Measurements from ENCODE around the gene PNMA3.
"Not testable (repeated sequence)": the region's sequence is repeated elsewhere in the genome, so short reads cannot be mapped to it uniquely, and the experiment has no call there.

Gene PNMA3

DNA sequence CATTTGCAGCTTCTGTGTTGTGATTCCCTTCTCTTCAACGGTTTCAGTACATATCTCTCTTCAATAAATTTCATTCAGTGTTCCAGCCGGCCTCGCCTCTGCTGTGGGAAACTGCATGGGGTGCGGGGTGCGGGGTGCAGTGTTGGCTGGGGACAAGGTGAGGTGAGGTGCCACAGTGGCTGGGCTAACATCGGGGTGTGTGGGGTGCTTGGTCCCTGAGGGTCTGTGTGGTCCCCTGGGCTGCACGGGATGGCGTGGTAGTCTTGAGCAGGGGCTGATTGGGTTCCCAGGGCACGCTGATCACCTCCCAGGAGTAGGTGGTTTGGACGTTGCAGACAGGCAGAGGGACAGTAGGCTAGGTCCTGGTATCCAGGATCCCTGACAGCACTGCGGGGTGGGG lies 18.7 kb downstream of the PNMA3 start:
- H3K4me3 ChIP-seq = no peak overlapping the region
- no peak for DNase-seq (ENCODE audit: low spot score)
- H3K27ac ChIP-seq = no peak overlapping the region
- TF ChIP-seq CTCF (IDR thresholded peaks at IDR 0.05) = no peak

DNA sequence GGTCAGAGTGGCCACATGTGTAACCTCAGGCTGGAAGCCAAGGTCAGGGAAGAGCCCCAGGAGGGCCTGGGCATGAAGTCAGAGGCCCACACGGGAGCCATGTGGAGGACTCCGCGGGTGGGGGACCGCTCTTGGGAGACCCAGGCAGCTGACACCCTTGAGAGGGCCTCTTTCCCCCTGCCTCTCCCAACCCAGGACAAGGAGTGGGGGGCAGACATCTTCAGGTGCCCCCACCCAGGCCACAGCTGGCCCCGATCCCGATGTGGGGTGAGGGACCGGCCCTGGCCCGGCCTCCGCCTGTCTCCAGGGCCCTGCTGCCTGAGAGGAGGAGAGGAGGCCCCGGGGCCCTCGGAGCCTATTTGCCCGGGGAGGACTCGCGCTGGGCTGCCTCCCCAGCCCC lies 19.1 kb downstream of the PNMA3 start:
- no peak for TF ChIP-seq CTCF (IDR thresholded peaks at IDR 0.05)
- DNase-seq (ENCODE audit: low spot score) = no peak

DNA sequence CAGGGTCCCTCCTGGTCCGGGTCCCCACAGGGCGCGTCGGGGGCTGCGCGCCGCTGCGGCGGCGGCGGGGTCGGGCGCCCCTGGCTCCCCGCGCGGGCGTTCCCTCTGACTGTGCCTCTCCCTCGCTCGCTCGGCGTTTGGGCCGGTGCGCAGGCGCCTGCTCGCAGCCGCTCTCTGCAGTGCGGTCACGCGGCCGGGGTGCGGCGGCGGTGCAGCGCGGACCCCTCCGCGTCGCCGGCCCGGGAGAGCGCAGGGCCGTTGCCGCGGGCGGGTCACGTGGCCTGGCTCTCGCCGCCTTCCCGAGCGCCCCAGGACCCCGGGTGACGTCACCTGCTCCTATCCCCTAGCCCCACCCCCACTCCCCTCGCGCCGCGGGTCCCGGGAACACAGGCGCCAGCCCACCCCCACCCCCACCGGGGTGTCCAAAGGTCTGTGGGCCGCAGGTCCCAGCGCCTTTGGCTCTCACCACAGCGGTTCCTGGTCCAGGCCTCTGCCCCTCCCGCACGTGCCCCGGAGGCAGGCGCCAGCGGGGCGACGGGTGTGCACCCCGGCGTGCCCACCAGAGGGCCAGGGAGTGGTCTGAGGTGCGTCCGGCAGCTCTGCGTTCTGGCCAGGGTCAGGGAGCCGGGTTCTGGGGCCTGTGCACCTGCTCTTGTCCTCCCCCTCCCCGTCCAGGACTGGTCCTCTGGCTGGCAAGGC lies 21.3 kb downstream of the PNMA3 start:
- DNase-seq (ENCODE audit: low spot score) = not testable (repeated sequence)

More for the DNA sequence above, 19.1 kb downstream of the PNMA3 start:
- Histone ChIP-seq H3K4me3 (no peak overlapping the region), H3K27ac (no peak overlapping the region)

GRCh38 chrX:153083238-153083923 lies 27.1 kb downstream of the PNMA3 start:
- not testable (repeated sequence) for H3K4me3 ChIP-seq; H3K27ac ChIP-seq; DNase-seq (ENCODE audit: low spot score)

More for the DNA sequence above, 21.3 kb downstream of the PNMA3 start:
- H3K4me3 ChIP-seq, H3K27ac ChIP-seq: not testable (repeated sequence)

DNA sequence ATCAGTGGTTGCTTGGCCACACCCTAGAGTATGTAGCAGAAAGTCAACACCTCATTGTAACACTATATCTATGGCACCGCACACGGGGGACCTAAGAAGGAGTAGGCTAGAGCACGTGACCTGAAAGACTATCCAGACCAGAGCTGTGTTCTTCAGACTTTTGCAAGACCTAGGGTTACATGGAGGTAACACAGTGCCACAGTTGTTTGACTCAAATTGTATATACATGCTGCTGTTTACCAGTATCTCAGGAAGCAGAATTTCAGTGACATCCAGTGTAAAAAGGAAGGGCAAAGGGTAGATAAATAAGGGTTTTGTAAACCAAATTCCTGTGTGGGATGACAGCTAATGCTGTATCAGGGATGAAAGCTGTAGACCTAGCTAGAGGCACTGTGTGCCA lies 46.1 kb downstream of the PNMA3 start:
- Histone ChIP-seq H3K27ac (no peak overlapping the region), H3K4me3 (no peak overlapping the region)
- no peak for TF ChIP-seq CTCF (IDR thresholded peaks at IDR 0.05)
- DNase-seq (ENCODE audit: low spot score) = no peak

DNA sequence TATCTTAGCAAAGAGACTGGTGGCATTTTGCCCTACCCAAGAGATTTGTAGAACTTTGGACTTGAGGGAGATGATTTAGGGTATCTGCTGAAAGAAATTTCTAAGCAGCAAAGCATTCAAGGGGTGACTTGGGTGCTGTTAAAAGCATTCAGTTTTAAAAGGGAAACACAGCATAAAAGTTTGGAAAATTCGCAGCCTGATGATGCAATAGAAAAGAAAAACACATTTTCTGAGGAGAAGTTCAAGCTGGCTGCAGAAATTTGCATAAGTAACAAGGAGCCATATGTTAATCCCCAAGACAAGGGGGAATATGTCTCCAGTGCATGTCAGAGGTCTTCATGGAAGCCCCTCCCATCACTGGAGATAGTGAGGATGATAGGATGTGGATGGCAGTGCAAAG lies 48.7 kb downstream of the PNMA3 start:
- not testable (repeated sequence) for H3K27ac ChIP-seq; DNase-seq (ENCODE audit: low spot score); H3K4me3 ChIP-seq

DNA sequence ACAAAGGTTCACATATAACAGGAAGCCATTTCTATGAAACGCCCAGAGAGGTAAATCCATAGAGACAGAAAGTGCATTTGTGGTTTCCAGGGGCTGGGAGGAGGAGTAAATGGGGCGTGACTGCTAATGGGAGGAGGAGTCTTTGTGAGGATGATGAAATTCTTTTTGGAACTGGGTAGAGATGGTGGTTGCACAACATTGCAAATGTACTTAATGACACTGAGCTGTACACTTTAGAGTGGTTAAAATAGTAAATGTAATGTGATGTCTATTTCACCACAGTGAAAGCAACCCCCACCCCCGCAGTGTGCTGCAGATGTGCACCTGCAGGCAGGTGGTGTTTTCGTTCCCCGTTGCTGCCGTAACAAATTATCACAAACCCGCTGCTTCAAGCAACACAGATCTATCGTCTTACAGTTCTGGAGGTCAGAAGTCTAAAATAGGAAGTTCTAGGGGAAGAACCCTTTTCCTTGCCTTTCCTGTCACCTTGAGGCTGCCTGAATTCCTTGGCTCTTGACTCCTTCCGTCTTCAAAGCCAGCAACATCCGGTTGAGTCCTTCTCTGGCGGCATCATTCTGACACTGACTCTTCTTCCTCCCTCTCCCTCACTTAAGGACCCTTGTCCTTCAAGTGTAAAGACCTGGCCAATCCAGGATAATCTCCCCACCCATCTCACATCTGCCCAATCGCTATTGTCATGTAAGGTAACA lies 50.0 kb downstream of the PNMA3 start:
- DNase-seq (ENCODE audit: low spot score); H3K4me3 ChIP-seq: not testable (repeated sequence)

More for the DNA sequence above, 50.0 kb downstream of the PNMA3 start:
- not testable (repeated sequence) for H3K27ac ChIP-seq
